ENCODE data around the gene ENDOU.

Gene ENDOU

DNA sequence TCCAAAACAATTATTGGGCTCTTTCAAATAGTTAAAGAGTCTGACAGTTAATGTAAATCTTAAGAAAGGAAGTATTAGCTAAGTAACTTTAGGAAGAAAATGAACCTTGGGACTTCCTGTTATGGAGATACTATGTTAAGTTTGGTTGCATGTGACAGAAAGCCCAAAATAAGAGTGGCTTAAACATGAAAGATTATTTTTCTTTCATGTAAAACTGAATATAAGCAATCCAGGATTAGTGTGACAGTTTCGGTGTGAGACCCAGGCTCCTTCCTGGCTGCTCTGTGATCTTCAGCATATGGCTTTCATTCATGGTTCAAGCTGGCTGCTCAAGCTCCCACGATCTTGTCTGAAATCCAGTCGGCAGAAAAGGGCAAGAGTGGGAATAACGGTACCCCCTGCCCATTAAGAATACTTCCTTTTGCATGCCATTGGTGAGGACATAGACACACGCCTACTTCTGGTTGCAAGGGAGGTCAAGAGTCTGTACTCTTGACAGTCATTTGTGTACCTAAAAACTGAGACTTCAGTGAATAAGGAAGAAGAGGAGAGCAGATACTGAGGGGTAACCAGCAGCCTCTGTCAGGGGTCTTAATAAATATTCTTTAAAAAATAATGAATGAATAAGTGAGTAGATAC is 17.3 kb downstream of the ENDOU start:
- no peak for DNase-seq (ENCODE audit: extremely low read depth, low read depth)
- no peak overlapping the region for H3K4me3 ChIP-seq (replicated peaks; ENCODE audit: low read depth, low read length)
- TF ChIP-seq, protein P1, sequence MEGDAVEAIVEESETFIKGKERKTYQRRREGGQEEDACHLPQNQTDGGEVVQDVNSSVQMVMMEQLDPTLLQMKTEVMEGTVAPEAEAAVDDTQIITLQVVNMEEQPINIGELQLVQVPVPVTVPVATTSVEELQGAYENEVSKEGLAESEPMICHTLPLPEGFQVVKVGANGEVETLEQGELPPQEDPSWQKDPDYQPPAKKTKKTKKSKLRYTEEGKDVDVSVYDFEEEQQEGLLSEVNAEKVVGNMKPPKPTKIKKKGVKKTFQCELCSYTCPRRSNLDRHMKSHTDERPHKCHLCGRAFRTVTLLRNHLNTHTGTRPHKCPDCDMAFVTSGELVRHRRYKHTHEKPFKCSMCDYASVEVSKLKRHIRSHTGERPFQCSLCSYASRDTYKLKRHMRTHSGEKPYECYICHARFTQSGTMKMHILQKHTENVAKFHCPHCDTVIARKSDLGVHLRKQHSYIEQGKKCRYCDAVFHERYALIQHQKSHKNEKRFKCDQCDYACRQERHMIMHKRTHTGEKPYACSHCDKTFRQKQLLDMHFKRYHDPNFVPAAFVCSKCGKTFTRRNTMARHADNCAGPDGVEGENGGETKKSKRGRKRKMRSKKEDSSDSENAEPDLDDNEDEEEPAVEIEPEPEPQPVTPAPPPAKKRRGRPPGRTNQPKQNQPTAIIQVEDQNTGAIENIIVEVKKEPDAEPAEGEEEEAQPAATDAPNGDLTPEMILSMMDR (IDR thresholded peaks at IDR 0.05; ENCODE audit: low read depth, low read length, missing control alignments): no peak

DNA sequence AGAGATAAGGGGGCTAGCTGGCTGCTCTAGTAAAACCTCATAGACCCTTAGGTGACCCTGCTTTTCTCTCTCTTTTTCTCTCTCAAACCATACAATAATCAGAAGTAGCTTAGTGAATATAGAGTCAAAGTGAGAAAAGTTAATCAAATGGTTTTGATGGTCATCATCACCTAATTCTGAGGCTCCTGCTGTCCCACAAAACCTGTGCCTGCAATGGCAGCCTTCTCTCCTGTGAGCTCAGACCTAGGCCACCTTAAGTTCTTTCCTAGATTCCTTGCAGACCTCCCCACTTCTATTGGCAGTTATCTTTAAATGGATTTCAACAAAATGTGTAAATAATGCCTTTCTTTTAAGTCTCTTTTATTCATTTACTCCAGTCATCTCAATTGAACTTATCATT is 17.9 kb downstream of the ENDOU start:
- H3K4me3 ChIP-seq (replicated peaks; ENCODE audit: low read depth, low read length): no peak overlapping the region
- DNase-seq (ENCODE audit: extremely low read depth, low read depth): no peak
- TF ChIP-seq, protein P1 (IDR thresholded peaks at IDR 0.05; ENCODE audit: low read depth, low read length, missing control alignments): no peak

DNA sequence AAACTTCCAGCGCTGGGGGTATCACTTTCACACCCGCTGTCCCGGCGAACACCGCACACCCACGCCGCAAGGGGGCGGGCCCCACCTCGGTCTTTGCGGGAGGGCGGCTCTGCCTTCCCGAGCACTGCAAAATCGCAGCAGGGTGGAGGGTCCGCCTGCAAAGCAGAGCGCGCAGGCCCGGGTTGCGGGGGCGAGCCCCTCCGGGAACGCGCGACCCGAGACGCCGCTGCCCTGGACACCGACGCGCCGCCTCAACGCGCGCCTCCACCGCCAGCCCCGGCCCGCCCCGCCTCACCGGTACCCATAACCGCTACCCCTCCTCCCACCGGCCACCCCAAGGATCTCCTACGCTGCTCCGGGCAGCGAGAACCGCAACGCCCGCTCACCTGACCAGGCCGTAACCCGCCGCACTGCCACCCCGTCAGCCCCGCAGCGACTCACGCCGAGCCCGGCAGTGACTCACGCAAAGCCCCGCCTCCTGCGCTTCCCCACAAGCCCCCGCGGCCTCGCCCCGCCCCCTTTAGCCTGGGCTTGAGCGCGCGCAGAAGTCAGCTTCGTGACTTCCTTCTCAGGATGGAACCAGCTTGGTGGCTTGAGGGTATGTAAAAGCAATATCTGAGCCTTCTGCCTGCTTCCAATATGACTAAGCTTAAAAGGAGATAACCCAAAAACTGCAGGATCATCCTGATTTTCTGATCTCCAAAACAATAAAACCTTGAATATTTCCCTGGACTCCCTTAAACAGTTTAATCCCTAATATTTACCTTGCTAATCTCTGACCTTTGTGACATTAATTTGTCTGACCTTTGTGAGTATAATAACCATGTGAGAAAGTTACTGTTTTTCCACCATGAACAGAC is 19.5 kb downstream of the ENDOU start, which contains the start of gene RPAP3:
RPAP3 (minus strand) TSS at position 465 of the 860 bp plus-strand sequence. CDS start 3,190 bp downstream, outside the sequence.
- TF ChIP-seq, protein P1 (IDR thresholded peaks at IDR 0.05; ENCODE audit: low read depth, low read length, missing control alignments): peak; percentile 33
- peak within 1 kb of the TSS; percentile 62 for H3K4me3 ChIP-seq (replicated peaks; ENCODE audit: low read depth, low read length)
- DNase-seq (ENCODE audit: extremely low read depth, low read depth): peak; percentile 67

DNA sequence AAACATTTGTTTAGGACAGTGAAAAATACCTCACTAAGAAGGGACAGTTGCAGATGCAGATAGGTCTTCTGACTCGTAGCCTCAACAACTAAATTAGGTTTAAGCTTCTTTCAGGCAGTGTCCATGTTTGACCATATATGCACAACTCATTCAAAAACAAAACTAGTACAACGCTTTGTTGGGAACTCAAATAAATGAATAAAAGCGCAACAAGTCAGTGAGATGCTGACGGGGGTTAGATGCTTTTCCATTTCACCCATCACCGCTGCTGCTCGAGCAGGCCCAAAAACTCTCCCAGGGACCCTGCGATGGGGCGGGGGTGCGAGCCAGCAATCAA is 20.1 kb downstream of the ENDOU start:
- TF ChIP-seq, protein P1 (IDR thresholded peaks at IDR 0.05; ENCODE audit: low read depth, low read length, missing control alignments): no peak
- peak overlapping the region; percentile 62 for H3K4me3 ChIP-seq (replicated peaks; ENCODE audit: low read depth, low read length)
- no peak for DNase-seq (ENCODE audit: extremely low read depth, low read depth)

DNA sequence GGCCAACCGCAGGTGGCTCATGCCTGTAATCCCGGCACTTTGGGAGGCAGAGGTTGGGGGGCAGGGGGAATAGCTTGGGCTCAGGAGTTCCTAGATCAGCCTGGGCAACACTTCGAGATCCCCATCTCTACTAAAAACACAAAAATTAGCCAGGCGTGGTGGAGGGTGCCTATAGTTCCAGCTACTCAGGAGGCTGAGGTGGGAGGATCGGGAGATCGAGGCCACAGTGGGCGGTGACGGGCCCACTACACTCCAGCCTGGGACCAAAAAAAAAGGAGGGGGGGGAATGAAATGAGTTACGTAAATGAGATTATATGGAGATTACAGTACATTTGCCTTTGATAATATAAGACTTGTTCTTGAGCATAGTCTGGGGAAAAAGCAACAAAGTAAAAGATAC is 20.6 kb downstream of the ENDOU start:
- TF ChIP-seq, protein P1 (IDR thresholded peaks at IDR 0.05; ENCODE audit: low read depth, low read length, missing control alignments): no peak
- peak overlapping the region; percentile 62 for H3K4me3 ChIP-seq (replicated peaks; ENCODE audit: low read depth, low read length)
- DNase-seq (ENCODE audit: extremely low read depth, low read depth): no peak

DNA sequence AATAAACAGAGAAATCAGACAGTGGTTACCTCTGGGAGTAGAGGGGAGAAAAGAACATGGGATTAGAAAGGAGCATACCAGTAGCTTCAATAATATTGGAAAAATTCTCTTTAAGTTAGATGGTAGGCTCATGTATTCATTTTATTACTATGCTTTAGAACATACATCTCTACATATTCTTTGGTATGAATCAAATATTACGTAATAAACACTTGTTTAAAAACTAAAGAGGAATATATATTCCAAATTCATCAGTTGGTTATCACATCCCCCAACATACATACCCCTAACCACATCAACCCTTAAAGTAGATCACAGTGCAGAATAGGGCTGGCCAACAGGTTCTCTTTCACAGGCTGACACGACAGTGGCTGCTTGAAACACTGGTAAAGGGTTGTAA is 25.0 kb downstream of the ENDOU start:
- no peak for DNase-seq (ENCODE audit: extremely low read depth, low read depth)
- H3K4me3 ChIP-seq (replicated peaks; ENCODE audit: low read depth, low read length): no peak overlapping the region
- TF ChIP-seq, protein P1 (IDR thresholded peaks at IDR 0.05; ENCODE audit: low read depth, low read length, missing control alignments): no peak
